T1000 (cell line): Measurements from ENCODE around the gene GDF7.
"Not testable (repeated sequence)": the region's sequence is repeated elsewhere in the genome, so short reads cannot be mapped to it uniquely, and the experiment has no call there.

Experiments used
- DNase-seq: peaks from one replicate; lab custom pipeline; 2025; ENCODE audit warnings: mixed read lengths; lab: John Stamatoyannopoulos, UW

The GDF7 gene

DNA sequence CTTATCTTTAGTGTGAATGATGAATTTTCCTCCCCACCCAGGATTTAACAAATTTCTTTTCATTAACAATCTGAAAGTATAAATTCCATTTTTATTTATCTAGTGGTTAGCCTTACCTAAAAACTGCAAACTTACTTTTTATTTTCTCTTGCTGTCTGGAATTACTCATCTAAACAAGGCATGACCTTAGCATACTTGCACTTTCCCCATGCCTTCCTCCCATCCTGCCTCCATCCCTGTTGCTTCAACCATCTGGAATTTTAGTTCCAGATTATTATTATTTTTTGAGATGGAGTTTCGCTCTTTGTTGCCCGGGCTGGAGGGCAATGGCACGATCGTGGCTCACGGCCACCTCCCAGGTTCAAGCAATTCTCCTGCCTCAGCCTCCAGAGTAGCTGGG lies 35.6 kb downstream of the GDF7 start:
- no peak for DNase-seq

DNA sequence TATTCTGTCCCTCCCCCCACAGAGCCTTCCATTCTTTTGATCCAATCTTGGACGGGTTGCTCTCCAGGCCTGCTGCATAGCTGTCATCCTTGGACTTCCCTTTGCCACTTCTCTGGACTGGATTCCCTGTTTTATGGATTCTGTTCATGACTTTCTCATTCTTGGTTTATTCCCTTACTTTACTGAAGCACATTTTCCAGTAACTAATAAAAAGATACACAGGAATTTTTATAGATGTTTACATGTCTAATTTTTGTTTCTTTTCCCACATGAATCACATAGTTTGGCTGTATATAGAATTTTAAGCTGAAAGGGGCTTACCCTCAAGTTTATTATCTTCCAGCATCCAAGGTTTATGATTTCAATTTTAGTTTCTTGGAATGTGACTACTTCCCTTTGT lies 37.9 kb downstream of the GDF7 start:
- no peak for DNase-seq

DNA sequence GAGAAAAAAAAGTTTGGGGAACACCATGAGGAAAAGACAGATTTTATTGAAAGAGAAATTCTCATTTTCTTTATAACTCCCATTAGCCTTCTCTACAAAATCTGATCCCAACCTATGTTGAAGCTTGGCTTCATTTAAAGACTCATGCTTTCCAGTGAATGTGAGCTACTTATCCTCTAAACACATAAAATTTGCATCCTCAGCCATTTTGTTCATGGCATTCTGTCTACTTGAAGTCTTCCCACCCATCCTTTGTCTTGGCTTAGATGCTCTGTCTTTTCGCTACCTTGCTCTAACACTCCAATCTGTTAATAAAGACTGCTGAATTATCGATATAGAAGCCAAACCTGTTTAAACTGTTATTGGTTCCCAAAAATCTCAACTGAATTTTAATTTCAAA lies 39.3 kb downstream of the GDF7 start:
- DNase-seq: no peak

DNA sequence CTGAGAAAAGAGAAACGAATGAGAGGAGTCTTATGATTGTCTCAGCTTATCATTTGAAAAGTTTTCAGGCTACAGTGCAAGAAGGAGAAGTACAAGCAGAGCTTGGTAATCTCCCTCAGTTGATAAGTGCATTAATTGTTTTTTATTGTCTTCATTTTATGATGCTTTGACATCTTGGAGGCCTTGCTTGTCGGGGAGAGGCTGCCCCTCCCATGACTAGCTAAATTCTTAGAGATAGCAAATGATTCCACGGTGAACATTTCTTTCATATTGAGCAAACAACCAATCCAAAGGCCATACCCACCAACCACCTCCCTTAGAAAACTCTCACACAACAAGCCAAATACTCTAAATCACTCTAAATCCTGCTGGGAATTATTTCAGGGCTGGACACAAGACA lies 39.8 kb downstream of the GDF7 start:
- DNase-seq: no peak

DNA sequence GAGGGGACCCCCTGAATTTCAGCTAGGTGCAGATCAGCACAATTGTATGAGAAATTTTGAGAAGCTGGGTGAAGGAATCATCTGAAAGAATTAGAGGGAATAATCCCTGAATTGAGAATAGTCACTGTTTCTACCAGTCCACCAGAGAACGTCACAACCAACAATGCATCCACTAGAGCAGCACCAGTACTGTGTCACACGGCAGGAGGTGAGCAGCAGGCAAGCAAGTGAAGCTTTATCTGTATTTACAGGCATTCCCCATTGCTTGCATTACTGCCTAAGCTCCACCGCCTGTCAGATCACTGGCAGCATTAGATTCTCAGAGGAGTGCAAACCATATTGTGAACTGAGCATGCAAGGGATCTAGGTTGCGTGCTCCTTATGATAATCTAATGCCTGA lies 40.7 kb downstream of the GDF7 start:
- no peak for DNase-seq

DNA sequence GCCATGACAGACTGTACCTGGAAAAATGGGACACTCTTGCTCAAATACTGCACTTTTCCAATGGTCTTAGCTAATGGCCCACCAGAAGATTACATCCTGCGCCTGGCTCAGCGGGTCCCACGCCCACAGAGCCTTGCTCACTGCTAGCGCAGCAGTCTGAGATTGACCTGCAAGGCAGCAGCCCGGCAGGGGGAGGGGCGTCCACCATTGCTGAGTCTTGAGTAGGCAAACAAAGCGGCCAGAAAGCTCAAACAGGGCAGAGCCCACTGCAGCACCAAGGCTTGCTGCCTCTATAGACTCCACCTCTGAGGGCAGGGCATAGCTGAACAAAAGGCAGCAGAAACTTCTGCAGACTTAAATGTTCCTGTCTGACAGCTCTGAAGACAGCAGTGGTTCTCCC lies 44.7 kb downstream of the GDF7 start:
- not testable (repeated sequence) for DNase-seq

DNA sequence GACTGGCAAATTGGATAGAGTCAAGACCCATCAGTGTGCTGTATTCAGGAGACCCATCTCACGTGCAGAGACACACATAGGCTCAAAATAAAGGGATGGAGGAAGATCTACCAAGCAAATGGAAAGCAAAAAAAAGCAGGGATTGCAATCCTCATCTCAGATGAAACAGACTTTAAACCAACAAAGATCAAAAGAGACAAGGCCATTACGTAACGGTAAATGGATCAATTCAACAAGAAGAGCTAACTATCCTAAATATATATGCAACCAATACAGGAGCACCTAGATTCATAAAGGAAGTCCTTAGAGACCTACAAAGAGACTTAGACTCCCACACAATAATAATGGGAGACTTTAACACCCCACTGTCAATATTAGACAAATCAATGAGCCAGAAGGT lies 46.6 kb downstream of the GDF7 start:
- DNase-seq: not testable (repeated sequence)

DNA sequence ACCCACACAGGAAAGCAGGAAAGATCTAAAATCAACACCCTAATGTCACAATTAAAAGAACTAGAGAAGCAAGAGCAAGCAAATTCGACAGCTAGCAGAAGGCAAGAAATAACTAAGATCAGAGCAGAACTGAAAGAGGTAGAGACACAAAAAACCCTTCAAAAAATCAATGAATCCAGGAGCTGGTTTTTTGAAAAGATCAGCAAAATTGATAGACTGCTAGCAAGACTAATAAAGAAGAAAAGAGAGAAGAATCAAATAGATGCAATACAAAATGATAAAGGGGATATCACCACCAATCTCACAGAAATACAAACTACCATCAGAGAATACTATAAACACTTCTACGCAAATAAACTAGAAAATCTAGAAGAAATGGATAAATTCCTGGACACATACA lies 47.5 kb downstream of the GDF7 start:
- DNase-seq: not testable (repeated sequence)

DNA sequence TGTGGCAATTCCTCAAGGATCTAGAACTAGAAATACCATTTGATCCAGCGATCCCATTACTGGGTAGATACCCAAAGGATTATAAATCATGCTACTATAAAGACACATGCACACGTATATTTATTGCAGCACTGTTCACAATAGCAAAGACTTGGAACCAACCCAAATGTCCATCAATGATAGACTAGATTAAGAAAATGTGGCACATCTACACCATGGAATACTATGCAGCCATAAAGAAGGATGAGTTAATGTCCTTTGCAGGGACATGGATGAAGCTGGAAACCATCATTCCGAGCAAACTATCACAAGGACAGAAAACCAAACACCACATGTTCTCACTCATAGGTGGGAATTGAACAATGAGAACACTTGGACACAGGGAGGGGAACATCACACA lies 49.2 kb downstream of the GDF7 start:
- not testable (repeated sequence) for DNase-seq

DNA sequence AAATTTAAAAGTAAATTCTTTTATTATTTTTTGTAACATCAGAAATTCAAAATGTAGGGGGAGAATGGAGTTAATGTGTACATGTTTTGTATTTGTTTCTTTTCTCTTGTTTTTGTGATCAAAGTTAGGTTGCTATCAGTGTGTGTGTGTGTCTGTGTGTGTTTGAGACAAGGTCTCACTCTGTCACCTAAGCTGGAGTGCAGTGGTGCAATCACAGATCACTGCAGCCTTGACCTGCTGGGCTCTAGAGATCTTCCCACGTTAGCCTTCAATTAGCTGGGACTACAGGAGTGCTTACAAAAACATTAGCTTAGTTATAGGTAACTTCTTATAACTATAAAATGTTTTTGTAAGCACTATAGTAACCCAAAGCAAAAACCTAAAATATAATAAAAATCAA lies 50.7 kb downstream of the GDF7 start:
- no peak for DNase-seq

DNA sequence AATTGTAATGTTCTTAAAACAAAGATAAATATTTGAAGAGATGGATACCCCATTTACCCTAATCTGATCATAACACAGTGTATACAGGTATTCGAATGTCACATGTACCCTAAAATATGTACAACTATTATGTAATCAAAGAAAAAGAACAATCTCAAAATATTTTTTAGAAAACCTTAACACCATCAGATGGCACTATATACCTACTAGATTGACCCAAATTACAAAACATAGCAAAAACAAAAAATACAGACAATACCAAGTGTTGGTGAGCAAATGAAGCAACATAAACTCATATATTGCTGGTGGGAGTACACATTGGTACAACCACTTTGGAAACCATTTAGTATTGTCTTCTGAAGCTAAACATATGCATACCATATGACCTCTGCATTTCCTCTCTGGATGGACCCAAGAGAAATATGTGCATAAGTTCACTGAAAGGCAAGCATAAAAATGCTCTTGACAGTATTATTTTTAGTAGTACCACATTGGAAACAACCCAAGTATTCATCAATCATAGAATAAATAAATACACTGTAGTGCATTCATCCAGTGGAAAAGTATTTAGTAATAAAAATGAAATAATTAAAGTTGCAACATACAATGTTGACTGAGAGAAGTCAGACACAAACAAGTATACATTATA lies 55.8 kb downstream of the GDF7 start:
- no peak for DNase-seq

DNA sequence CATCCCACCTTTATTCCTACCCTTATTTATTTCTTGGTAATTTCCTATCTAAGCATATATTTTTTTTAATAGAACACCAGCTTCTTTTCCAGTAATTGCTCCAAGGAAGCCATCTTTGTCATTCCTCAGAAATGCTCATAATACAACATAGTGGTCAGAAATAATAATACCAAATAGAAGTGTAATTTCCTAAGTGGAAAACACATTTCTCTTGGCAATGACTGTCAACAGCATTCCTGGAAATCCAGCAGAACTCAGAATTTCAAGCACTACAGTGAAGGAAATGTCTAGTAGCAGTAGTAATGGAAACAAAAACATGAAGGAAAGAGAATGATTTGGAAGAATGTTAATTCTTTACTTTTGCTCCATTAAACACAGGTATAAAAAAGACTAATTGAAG lies 56.6 kb downstream of the GDF7 start:
- no peak for DNase-seq

DNA sequence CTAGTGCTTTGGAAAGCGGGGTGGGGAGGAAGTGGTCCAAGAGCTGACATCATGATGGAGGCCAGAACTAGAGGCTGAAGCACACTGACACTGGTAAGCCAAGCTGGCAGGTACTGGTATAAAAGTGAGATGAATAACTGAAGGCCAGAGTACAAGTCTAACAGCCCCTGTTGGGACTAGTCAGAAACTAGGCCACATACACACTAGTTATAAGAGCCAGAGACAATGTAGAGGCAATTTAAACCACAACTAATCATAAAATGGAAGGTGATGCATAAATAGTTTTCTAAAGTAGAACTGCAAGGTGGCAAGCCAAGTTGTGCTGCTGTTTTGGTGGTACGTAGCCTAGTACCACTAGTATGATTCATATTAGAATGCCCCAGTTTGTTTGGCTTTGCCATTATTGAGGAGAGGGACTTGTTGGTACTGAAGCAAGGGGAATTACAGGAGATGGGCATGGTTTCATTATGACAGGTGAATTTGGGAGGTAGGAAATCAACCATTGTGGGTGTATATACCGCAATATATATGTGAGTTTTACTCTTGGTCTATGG lies 57.6 kb downstream of the GDF7 start:
- DNase-seq: no peak

DNA sequence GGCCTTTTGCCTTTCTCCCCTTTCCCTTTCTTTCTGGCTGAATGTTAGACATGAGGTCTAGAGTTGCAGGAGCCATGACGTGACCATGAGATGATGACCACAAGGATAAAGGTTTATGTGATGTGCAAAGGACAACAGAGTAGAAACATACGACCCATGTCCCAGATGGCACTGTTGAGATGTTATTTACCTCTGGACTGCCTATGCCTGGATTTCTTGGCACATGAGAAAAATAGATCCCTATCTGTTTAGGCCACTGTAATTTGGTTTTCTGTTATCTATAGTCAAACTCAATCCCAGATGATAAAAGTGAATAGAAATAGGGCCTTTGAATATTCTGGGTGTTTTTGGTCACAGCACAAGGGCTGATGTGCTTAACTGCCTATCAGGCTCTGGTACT lies 58.8 kb downstream of the GDF7 start:
- no peak for DNase-seq

DNA sequence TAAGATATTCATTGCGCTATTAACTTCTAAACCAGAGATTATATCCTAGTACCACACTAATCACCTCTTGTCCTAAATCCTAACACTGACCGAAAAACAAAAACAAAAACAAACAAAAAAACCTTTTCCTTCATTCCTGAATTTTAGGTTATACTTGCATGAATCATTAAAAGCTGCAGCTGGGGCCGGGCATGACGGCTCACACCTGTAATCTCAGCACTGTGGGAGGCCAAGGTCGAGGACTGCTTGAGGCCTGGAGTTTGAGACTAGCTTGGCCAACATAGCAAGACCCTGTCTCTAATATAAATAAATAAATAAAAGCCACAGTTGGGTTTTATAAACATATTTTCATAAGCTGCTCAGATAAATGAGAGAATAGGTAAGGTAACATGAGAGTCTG lies 60.0 kb downstream of the GDF7 start:
- no peak for DNase-seq

DNA sequence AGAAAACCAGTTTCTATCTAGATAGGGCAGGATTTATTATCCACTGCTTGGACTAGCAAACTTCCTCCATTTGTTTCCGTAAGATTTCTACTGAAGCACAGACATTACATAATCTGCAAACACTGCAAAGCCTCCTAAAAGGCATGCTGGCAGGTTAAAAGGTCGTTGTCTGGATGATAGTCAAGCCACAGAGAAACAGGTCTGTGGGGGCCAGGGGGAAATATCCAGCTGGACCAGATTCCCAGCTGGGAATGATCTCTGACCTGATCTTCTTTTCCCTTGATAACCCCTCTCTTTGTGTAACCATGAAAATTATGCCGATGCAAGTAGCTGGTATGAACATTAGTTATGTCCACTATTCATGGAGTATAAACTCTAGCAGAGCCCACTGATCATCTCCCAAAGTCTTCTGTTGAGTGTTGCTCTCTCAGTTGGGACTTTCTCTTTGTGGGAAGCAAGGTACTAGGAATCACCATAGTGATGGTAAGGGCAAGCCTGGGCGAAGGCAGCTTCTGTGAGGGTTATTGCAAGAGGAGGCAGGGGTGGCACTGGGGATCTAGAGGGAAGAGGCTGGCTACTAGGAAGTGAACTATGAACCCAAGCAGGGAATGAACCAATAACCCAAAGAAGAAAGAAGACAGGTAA lies 61.3 kb downstream of the GDF7 start:
- no peak for DNase-seq
